Smooth muscle cell (in vitro differentiated cells): Measurements from ENCODE around the gene CCDC112. TPM values are rescaled to one million over a fixed set of nuclear protein-coding genes. Genes with fewer than 3 reads are reported as not detected.
"Not testable (repeated sequence)": the region's sequence is repeated elsewhere in the genome, so short reads cannot be mapped to it uniquely, and the experiment has no call there.

Source experiments
- DNase-seq: peaks from one replicate; lab custom pipeline; 2025; ENCODE audit not compliant: unreplicated experiment; lab: John Stamatoyannopoulos, UW
- H2AFZ ChIP-seq: fragments of 200-600 bp; sonication (generic); 2 replicates; pipeline ENCODE4 v1.6.0; 2016; ENCODE audit warnings: antibody characterized with exemption, low read depth, mild to moderate bottlenecking
- H3F3A ChIP-seq: fragments of 200-600 bp; sonication (generic); 2 replicates; pipeline ENCODE4 v1.6.0; 2017; ENCODE audit warnings: antibody characterized with exemption, low read depth
- H3K27ac ChIP-seq: fragments of 200-600 bp; sonication (generic); 2 replicates; pipeline ENCODE4 v1.5.1; 2016; ENCODE audit warnings: low read depth, mild to moderate bottlenecking
- H3K27me3 ChIP-seq: fragments of 200-600 bp; sonication (generic); 2 replicates; pipeline ENCODE4 v1.6.1; 2016; ENCODE audit warnings: low read depth, mild to moderate bottlenecking
- H3K36me3 ChIP-seq: fragments of 200-600 bp; sonication (generic); 2 replicates; pipeline ENCODE4 v1.5.1; 2016; ENCODE audit warnings: low read depth
- H3K4me1 ChIP-seq: fragments of 200-600 bp; sonication (generic); 2 replicates; pipeline ENCODE4 v1.5.1; 2016; ENCODE audit warnings: low read depth
- H3K4me2 ChIP-seq: fragments of 200-600 bp; sonication (generic); 2 replicates; pipeline ENCODE4 v1.6.0; 2016; ENCODE audit warnings: mild to moderate bottlenecking
- H3K4me3 ChIP-seq: fragments of 200-600 bp; sonication (generic); 2 replicates; pipeline ENCODE4 v1.5.1; 2016; ENCODE audit warnings: mild to moderate bottlenecking
- H3K79me2 ChIP-seq: fragments of 200-600 bp; sonication (generic); 2 replicates; pipeline ENCODE4 v1.6.0; 2016; ENCODE audit warnings: low read depth, mild to moderate bottlenecking
- H3K9ac ChIP-seq: fragments of 200-600 bp; sonication (generic); 2 replicates; pipeline ENCODE4 v1.6.0; 2016; ENCODE audit warnings: low read depth
- H3K9me3 ChIP-seq: fragments of 200-600 bp; sonication (generic); replicated peaks from 2 replicates; pipeline ENCODE4 v1.5.1; 2016; ENCODE audit warnings: low read depth
- H4K20me1 ChIP-seq: fragments of 200-600 bp; sonication (generic); 2 replicates; pipeline ENCODE4 v1.6.0; 2016; ENCODE audit warnings: low read depth
- WGBS: methylation state at CpG from one replicate; pipeline ENCODE4 v1.1.7; 2016; ENCODE audit warnings: low lambda C conversion rate; 5-methylcytosine and 5-hydroxymethylcytosine counted together
- polyA plus RNA-seq: library from polyadenylated mRNA; unstranded; fragments of >200 nt; fragmentation: Nextera tagmentation; extraction: Ambion mirVana; gene quantifications from 2 replicates; pipeline ENCODE4 v1.2.1, GENCODE V29; 2016
- total RNA-seq: library from RNA; depleted of rRNA; stranded (reverse); fragments of >200 nt; gene quantifications from 2 replicates; pipeline ENCODE4 v1.2.3, GENCODE V29; 2014
- TF ChIP-seq, protein P1 (sequence below): fragments of 200-600 bp; sonication (generic); IDR thresholded peaks from 2 replicates; pipeline ENCODE4 v1.5.1; 2017; ENCODE audit warnings: borderline replicate concordance, mild to moderate bottlenecking, antibody characterized with exemption; ENCODE audit not compliant: insufficient read depth, poor library complexity, severe bottlenecking

CCDC112 gene
- total and polyA plus RNA-seq, 2 experiments from 2014 or later = 6.3 to 9.1 TPM

DNA sequence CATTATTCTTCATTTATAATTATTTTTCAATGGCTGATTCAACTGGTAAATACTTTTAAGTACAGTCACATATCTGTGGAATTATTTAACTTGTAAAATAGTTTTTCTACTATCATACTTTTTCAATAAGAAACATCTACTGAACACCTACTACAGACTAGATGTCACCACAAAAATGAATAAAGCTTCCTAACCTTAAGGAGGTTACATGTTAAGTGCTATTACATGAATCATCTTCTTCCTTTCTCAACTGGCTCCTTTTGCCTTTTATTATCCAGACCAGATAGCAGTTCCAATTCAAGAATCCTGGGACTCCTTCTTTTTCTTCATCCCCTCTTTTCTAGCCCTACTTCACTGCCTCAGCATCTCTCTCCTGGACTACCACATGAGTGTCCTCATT is 38.5 kb downstream of the CCDC112 start:
- H2AFZ ChIP-seq = no peak overlapping the region
- H3K4me1 ChIP-seq = peaks cover 13% of the 10 kb centered on the region
- peaks cover 73% of the 10 kb centered on the region for H4K20me1 ChIP-seq
- TF ChIP-seq, protein P1, sequence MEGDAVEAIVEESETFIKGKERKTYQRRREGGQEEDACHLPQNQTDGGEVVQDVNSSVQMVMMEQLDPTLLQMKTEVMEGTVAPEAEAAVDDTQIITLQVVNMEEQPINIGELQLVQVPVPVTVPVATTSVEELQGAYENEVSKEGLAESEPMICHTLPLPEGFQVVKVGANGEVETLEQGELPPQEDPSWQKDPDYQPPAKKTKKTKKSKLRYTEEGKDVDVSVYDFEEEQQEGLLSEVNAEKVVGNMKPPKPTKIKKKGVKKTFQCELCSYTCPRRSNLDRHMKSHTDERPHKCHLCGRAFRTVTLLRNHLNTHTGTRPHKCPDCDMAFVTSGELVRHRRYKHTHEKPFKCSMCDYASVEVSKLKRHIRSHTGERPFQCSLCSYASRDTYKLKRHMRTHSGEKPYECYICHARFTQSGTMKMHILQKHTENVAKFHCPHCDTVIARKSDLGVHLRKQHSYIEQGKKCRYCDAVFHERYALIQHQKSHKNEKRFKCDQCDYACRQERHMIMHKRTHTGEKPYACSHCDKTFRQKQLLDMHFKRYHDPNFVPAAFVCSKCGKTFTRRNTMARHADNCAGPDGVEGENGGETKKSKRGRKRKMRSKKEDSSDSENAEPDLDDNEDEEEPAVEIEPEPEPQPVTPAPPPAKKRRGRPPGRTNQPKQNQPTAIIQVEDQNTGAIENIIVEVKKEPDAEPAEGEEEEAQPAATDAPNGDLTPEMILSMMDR = no peak
- peaks cover 94% of the 10 kb centered on the region for H3K79me2 ChIP-seq
- no peaks in the 10 kb centered on the region for H3F3A ChIP-seq
- no peaks in the 10 kb centered on the region for H3K27me3 ChIP-seq
- no peak overlapping the region for H3K4me3 ChIP-seq
- H3K9ac ChIP-seq = no peak overlapping the region
- DNase-seq = no peak
- H3K36me3 ChIP-seq = no peaks in the 10 kb centered on the region
- no peak overlapping the region for H3K4me2 ChIP-seq
- H3K27ac ChIP-seq = peak overlapping the region; percentile 37
- H3K9me3 ChIP-seq = no peaks in the 10 kb centered on the region

DNA sequence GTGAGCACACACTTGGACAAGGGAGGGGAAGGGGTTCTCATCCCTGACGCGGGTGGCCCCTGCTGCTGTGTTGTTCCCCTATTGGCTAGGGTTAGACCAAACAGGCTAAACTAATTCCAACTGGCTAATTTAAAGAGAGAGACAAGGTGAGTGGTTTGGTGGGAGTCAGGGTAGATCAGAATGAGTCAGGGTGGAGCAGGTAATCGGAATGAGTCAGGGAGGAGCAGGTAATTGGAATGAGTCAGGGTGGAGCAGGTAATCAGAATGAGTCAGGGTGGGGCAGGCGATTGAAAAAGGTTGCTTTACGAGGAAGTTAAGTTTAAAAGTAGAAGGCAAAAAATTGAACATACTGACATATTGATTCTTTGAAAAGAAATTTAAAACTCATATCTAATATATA is 47.1 kb downstream of the CCDC112 start:
- not testable (repeated sequence) for H3K36me3 ChIP-seq, H2AFZ ChIP-seq, H3F3A ChIP-seq, H3K4me3 ChIP-seq, H3K27me3 ChIP-seq, DNase-seq, H3K9me3 ChIP-seq, H3K4me1 ChIP-seq, H3K4me2 ChIP-seq, H3K9ac ChIP-seq
- H3K79me2 ChIP-seq = peaks cover 46% of the 10 kb centered on the region
- H3K27ac ChIP-seq = peak overlapping the region; percentile 51
- 85% methylated on average over 5 of the region's 5 CpGs for WGBS
- peaks cover 73% of the 10 kb centered on the region for H4K20me1 ChIP-seq

DNA sequence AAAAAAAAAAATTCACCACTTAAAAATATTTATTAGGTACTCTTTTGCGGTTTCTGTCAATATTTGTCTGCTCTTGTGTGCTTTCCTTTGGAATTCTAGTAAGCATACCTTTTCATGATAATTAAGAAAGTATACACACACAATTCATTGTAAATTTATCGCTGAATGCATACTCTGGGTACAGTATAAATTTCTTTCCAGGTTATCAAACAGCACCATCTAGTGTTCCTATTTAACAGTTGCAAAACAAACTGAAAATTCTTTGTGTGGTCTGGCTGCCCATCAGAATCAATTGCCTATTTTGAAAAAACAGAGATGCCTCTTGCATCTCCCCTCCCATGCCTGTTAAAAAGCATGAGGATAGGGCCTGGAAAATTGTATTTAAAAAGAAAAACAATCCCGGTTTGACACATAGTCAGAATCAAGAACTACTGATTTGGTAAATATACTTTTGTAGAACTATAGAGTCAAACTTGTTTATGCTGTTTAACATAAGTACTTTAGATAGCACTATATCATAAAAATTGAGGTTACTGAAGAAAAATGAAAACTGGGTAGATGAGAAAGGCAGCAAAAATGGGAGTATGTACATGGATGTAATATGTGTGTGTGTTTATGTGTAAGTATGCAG is 50.0 kb downstream of the CCDC112 start:
- H4K20me1 ChIP-seq = peaks cover 70% of the 10 kb centered on the region
- H3K4me3 ChIP-seq = no peak overlapping the region
- WGBS = 55% methylated on average over 3 of the region's 3 CpGs
- H3K27me3 ChIP-seq = no peaks in the 10 kb centered on the region
- TF ChIP-seq, protein P1 = peak; percentile 65
- no peak overlapping the region for H3K27ac ChIP-seq
- H3K9me3 ChIP-seq = no peaks in the 10 kb centered on the region
- no peak for DNase-seq
- H3K79me2 ChIP-seq = peaks cover 18% of the 10 kb centered on the region
- no peak overlapping the region for H2AFZ ChIP-seq
- H3K4me1 ChIP-seq = no peaks in the 10 kb centered on the region
- no peak overlapping the region for H3K4me2 ChIP-seq
- H3F3A ChIP-seq = no peaks in the 10 kb centered on the region
- H3K36me3 ChIP-seq = no peaks in the 10 kb centered on the region
- no peak overlapping the region for H3K9ac ChIP-seq

DNA sequence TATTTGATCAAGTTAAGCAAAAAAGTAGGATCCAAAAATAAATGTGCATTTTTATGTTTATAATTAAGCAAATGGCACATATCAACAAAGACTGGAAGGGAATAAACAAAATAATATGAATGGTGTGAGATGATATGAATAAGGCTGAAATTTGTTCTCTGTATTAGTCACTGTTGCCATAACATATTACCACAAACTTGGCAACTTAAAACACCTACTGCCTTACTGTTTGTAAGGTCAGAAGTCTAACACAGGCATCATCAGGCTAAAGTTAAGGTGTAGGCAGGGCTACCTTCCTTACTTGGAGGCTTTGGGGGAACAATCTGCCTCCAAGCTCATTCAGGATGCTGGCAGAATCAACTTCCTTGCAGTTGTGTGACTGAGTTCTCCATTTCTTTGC is 53.0 kb downstream of the CCDC112 start:
- TF ChIP-seq, protein P1 = no peak
- Histone ChIP-seq H4K20me1 (peaks cover 53% of the 10 kb centered on the region), H3K79me2 (peaks cover 12% of the 10 kb centered on the region), H3F3A (no peaks in the 10 kb centered on the region), H3K4me3 (no peak overlapping the region), H3K27me3 (no peaks in the 10 kb centered on the region), H3K36me3 (no peaks in the 10 kb centered on the region), H3K4me2 (no peak overlapping the region), H3K4me1 (no peaks in the 10 kb centered on the region), H3K9ac (no peak overlapping the region), H3K9me3 (no peaks in the 10 kb centered on the region), H3K27ac (no peak overlapping the region), H2AFZ (no peak overlapping the region)
- no peak for DNase-seq
